NT2/D1 (cell line): ENCODE results near the gene CAPN12.

ENCODE experiments used
- SUZ12 ChIP-seq: IDR thresholded peaks from 2 replicates; pipeline ENCODE4 v1.6.1; 2011; ENCODE audit not compliant: insufficient read length, insufficient read depth; ENCODE audit errors: extremely low read depth
- YY1 ChIP-seq: IDR thresholded peaks from 2 replicates; pipeline ENCODE4 v1.6.1; 2011; ENCODE audit not compliant: insufficient read length, insufficient read depth
- ZNF274 ChIP-seq: IDR thresholded peaks from 2 replicates; pipeline ENCODE4 v1.6.1; 2011; ENCODE audit warnings: mild to moderate bottlenecking, low read depth, low read length

GRCh38 chr19:38743394-38744297 is 628 bp downstream of the CAPN12 start:
- TF ChIP-seq SUZ12 (no peak), ZNF274 (no peak), YY1 (no peak)
